Left hindlimb (tissue), 1 donor: ENCODE measurements around the gene SNAPIN.
"Not testable (repeated sequence)": the region's sequence is repeated elsewhere in the genome, so short reads cannot be mapped to it uniquely, and the experiment has no call there.

ENCODE experiments used
- DNase-seq: peaks from one replicate; pipeline ENCODE4 v3.0.0-alpha.2; 2018

The SNAPIN gene

DNA sequence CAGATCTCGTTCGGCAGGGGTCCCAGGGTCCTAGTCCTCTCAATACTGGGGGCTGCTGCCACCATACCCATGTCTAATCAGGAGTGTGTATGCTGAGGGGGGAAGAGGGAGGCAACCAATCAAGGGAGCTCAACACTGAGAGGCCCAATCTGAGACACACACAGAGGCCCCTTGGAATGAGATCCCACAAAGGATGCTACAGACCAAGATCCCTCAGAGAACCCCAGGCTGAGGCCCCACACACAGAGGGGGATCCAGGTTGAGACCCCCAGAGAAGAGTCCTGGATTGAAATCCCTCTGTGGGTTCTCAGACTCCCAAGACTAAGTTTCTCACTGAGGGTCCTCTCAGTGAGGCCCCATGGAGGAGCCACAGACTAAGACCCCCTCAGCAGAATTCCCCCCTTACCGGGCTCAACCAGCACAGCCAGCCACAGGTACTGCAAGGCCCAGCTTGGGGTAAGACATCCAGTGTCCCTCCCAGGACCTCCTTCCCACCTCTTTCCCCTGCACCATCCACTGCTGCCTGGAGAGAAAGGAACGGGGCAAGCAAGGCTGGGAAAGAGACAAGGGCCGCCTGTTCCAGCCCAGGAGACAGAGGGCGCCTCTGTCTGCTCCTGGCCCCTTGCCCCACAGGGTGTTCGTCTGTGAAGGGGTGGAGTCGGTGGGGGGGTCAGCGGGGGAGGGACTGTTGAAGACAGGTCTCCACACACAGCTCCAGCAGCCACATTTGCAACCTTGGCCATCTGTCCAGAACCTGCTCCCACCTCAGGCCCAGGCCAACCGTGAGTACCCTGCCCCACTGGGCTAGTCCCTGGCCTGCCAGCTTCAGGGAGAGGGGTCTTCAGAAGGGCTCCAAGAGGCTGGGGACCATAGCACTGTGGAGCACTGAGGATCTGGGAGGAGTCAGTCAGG lies 30.5 kb upstream of the SNAPIN start, which contains the start of gene S100A1:
Gene S100A1, plus strand, starts transcription at position 720 of the 912 bp plus-strand sequence. CDS start 2,088 bp downstream, outside the sequence.
- DNase-seq: no peak

- DNase-seq: no peak
Observed at GRCh38 chr1:153628638-153629342, 29.7 kb upstream of the SNAPIN start.

DNA sequence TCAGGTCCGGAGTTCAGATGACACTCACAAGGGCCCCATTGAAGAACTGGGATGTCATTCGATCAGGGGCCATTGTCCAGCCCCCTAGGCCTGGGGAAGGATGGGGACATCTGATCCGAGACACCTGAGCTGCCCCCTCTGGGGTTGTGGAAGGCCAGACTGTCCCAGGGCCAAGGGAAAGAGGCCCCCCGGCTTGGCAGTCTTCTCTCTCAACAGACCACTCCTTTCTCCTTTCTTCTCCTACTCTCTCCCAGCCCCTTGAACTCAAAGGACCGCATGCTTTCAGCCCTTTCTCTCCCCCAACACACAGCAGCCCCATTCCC lies 29.2 kb upstream of the SNAPIN start:
- DNase-seq: no peak

DNA sequence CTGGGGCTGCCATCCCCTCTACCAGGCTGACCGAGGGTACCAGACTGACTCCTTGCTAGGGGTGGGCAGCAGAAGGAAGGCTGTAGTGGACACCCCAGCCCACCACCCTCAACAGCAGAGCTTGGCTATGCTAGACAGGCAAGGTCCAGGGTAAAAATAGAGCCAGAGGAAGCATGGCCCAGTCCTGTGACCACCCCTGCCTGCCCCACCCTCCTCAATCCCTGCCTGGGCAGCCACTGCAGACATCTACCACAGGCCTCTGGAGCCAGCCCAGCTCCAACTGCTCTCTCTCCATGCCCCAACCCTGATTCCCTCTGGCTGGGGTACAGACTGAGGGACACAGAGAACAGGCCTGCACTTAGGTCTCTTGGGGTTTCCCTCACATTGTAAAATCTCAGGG lies 28.5 kb upstream of the SNAPIN start:
- DNase-seq: peak; percentile 73

DNA sequence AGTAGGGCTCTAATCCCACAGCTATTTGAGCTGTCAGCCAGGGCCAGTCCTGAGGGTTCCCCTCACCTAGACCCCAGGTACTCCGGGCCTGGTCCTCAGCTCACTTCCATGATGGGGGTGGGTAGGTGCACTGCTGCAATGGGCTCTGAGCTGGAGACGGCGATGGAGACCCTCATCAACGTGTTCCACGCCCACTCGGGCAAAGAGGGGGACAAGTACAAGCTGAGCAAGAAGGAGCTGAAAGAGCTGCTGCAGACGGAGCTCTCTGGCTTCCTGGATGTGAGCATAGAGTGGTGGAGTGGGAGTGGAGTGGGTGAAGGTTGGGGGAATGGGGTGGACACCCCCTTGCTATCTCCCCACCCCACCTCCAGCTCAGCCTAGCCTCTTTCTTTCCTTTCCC lies 28.1 kb upstream of the SNAPIN start:
- DNase-seq: no peak

- DNase-seq: no peak
Observed at GRCh38 chr1:153631047-153632022, 27.2 kb upstream of the SNAPIN start.

DNA sequence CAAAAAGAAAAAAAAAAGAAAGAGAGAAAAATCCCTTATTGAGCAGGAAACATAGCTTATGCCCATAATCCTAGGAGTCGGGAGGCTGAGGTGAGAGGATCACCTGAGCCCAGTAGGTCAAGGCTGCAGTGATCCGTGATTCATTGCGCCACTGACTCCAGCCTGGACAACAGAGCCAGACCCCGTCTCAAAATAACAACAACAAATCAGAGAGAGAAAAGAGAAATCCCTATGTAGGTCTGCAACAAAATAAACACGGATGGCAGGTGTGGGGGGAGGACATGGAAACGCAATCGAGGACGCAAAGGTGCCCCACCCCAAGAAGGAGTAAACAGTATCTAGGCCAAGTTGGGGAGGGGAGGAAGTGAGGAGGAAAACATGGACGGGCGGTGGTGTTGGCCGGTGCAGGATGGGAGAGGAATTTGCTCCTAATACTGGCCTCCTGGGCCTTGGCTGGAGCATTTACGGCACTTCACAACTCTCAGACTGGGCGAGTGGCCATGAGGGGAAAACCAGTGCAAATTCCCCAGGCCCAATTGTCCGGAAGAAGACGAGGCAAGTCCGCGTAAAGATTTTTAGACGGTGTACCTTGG lies 25.2 kb upstream of the SNAPIN start:
- no peak for DNase-seq

DNA sequence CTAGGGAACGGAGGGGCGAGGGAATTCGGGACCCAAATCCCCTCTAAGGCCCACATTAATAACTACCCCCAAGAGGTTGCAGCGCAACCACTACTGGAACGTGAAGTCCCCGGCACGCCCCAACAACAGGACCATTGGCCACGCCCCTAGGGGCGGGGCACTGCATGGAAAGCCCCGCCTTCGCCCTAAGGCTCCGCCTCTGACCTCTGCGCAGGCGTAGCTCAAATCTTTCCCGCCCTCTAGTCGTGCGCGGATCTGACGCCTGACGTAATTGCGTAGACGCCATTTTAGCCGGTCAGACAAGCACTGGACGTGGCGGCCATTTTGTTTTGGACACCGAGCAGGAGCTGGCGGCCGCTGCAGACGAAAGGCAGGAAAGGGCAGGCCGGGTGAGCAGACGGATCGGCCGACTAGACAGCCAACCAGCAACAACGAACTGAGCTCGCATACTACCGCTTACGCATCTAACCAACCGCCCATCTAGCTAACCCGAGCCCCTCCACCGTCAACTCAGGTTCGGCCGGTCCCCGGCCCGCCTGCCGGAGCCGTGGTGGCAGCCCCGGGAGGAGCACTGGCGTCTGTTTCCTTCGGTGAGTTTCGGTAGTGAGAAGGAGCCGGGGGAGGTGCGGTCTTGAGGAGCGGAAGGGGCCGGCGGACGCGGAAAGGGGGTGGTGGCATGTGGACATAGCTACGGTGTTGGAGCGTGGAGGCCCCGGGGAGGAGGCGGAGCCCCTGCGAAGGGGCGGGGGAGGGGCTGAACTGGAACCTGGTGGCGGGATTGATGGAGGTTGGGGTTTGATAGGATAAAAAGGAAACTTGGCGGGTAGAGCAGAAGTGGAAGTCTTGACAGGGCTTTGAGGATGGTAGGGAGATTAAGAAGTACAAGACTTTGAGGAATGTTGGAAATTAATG lies 24.5 kb upstream of the SNAPIN start, which contains the start of gene CHTOP:
Gene CHTOP, plus strand, starts transcription at position 313 of the 912 bp plus-strand sequence. CDS start 2,523 bp downstream, outside the sequence.
- DNase-seq: peak; percentile 98

- no peak for DNase-seq
Observed at GRCh38 chr1:153635872-153636271, 22.6 kb upstream of the SNAPIN start.

DNA sequence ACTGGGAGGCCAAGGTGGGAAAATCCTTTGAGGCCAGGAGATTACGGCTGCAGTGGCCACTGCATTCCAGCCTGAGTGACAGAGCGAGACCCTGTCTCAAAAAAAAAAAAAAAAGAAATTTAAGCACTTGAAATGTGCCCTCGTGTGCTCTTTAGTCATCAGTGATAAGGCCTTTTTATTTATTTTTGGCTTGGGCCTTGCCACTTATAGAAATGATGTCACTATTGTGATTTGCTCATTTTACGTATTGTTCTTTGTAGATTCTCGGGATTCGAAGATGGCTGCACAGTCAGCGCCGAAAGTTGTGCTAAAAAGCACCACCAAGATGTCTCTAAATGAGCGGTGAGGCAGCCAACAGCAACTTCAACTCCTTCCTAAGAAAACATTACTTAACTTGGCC lies 22.2 kb upstream of the SNAPIN start:
- DNase-seq: no peak

- DNase-seq: no peak
Observed at GRCh38 chr1:153638261-153638660, 20.2 kb upstream of the SNAPIN start.

DNA sequence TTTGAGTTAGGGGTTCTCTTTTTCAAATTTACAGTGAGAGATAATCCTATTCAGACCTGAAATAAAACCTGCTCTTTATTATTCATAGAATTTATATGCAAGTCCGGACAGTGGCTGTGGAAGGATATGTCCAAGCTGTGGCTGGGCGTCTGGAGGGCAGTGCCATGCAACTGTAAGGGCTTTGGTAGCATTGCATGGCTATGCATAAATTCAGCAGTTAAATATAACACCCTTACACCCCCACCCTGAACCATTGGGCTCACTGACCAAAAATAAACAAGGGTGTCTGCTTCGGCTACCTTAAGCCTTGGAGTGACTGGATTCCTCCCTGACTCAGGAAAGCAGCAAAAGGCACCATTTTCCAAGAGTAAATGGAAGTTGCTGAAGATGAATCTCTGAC lies 19.2 kb upstream of the SNAPIN start:
- no peak for DNase-seq

GRCh38 chr1:153640213-153640612 lies 18.3 kb upstream of the SNAPIN start:
- not testable (repeated sequence) for DNase-seq

DNA sequence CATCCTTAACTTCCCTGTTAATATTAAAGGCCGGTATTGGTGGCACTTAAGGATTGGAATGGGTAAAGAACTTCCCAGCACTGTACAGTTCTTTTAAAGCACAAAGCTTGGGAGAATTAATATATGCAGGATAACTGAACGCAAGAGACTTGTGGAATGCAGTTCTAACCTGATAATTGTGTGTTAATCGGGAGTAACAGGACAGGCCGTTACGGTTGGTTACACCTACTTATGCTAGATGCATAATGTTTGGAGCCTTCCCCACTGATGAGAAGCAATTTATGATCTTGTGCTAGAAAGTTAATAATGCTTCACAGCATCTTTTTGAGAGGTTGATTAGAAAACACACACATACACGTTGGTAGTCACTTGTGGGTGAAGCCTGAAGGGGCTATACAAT lies 17.6 kb upstream of the SNAPIN start:
- no peak for DNase-seq

- DNase-seq: no peak
Observed at GRCh38 chr1:153642161-153642560, 16.3 kb upstream of the SNAPIN start.

- no peak for DNase-seq
Observed at GRCh38 chr1:153643100-153643499, 15.4 kb upstream of the SNAPIN start.

DNA sequence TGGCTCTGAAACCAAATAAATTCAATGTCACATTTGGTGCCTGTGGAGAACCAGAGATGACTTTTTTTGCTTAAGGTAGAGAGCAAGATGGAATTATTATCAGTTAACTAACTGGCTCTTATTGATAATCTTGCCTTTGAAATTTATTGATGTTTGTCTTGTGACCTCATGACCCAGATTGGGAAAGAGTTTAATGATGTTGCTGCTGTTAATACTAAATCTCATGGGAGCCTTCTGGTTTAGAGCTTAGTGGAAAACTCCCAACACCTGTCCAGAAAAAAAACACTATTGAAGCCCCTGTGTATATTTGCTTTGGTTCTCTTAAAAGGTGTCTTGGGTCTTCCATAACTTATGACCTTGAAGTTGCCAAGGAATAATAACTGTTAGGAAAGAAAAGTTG lies 14.7 kb upstream of the SNAPIN start:
- no peak for DNase-seq

DNA sequence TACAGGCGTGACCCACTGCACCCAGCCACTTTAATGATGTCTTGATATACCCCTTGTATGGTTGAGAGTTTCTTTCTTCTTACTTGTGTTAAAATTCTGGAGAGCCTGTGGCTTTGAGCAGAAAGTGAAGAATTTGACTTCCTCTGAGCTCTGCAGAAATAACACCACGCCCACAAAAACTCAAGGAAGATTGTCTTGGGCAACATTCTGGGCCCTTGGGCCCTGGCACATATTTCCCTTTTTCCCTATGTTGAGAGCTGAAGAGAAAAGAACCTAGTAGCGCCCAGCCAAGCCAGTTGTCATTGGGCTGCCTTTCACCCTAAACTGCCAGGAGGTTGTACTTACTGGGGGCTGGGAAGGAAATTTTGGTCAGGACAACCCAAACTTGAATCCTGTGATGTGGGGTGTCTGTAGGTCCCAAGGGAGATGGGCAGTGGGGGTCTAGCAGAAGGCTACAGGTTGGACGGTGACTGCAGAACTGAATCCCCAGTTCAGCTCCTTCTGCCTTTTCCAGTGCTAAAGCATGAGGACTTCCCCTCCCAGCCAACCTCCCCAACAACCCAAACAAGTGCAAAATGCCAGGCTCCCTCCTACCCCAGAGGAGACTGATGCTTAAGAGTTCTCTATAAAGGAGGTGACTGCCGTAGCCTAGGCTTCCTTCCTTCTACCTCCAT lies 11.7 kb upstream of the SNAPIN start:
- no peak for DNase-seq

DNA sequence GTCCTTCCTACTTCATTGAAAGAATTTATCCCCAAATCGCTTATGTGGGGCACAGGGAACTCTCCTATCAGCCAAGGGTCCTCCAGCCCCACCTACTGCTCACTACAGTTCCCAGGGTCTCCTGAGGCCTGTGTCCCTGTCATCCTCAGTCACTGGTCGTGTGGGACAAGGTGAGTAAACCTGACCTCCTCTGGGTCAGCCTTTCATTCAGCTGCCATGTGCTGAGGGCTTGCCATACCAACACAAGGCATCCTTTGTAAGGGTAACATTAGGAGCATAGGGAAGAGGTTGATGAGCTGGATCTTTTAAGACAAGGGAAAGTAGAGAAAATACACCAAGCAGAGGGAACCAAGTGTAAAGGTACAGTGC lies 11.2 kb upstream of the SNAPIN start:
- DNase-seq: no peak

GRCh38 chr1:153648000-153648643 lies 10.4 kb upstream of the SNAPIN start:
- DNase-seq: no peak
